ENCODE results near the gene PLIN4.

GRCh38 chr19:4487572-4487971 lies 30.7 kb downstream of the PLIN4 start:
- TF ChIP-seq CTCF (IDR thresholded peaks at IDR 0.05), result no peak
- no peak for TF ChIP-seq POLR2A (IDR thresholded peaks at IDR 0.05)

Data from prostate gland (tissue), 2 donors.